Ishikawa (cell line): ENCODE data around the gene SLK.

ENCODE experiments used
- CEBPB ChIP-seq: IDR thresholded peaks from 2 replicates; pipeline ENCODE4 v1.6.1; 2012
- CREB1 ChIP-seq: IDR thresholded peaks from 2 replicates; pipeline ENCODE4 v1.6.1; 2012; ENCODE audit warnings: low read depth
- EGR1 ChIP-seq: IDR thresholded peaks from 2 replicates; pipeline ENCODE4 v1.6.1; 2012
- EP300 ChIP-seq: IDR thresholded peaks from 2 replicates; pipeline ENCODE4 v1.6.1; 2012; ENCODE audit warnings: borderline replicate concordance
- FOXM1 ChIP-seq: IDR thresholded peaks from 2 replicates; pipeline ENCODE4 v1.6.1; 2012; ENCODE audit warnings: low read depth, borderline replicate concordance
- MAX ChIP-seq: IDR thresholded peaks from 2 replicates; pipeline ENCODE4 v1.6.1; 2012
- NFIC ChIP-seq: IDR thresholded peaks from 2 replicates; pipeline ENCODE4 v1.6.1; 2012
- RAD21 ChIP-seq: IDR thresholded peaks from 2 replicates; pipeline ENCODE4 v1.6.1; 2012; ENCODE audit warnings: low read depth
- TAF1 ChIP-seq: IDR thresholded peaks from 2 replicates; pipeline ENCODE4 v1.6.1; 2012; ENCODE audit warnings: low read depth, mild to moderate bottlenecking
- TCF12 ChIP-seq: IDR thresholded peaks from 2 replicates; pipeline ENCODE4 v1.6.1; 2012; ENCODE audit warnings: low read depth
- TEAD4 ChIP-seq: IDR thresholded peaks from 2 replicates; pipeline ENCODE4 v1.6.1; 2012
- USF1 ChIP-seq: IDR thresholded peaks from 2 replicates; pipeline ENCODE4 v1.6.1; 2012
- YY1 ChIP-seq: IDR thresholded peaks from 2 replicates; pipeline ENCODE4 v1.6.1; 2012; ENCODE audit warnings: low read depth
- ZBTB7A ChIP-seq: IDR thresholded peaks from 2 replicates; pipeline ENCODE4 v1.6.1; 2012; ENCODE audit warnings: low read depth
- TF ChIP-seq, protein P1 (sequence below): IDR thresholded peaks from 2 replicates; pipeline ENCODE4 v1.6.1; 2012; ENCODE audit warnings: low read depth, mild to moderate bottlenecking

SLK gene

DNA sequence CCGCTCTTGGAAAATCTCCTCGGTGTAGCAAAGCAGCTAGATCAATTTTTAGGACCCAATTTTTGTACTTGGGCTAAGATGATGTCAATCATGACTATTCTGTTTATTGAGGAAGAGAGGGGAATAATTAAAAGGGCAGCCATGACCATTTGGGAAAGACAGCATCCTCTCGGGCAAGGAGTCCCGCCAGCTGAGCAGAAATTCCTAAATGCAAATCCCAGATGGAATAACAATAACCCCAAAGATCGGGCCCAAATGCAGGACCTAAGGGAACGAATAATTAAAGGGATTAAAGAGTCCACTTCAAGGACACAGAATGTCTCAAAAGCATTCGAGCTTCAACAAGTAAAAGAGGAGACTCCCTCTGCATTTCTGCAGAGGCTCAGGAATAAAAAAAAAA lies 100.0 kb downstream of the SLK start:
- TF ChIP-seq USF1, result no peak
- no peak for TF ChIP-seq TAF1
- TF ChIP-seq ZBTB7A, result no peak
- no peak for TF ChIP-seq TCF12
- TF ChIP-seq, protein P1, sequence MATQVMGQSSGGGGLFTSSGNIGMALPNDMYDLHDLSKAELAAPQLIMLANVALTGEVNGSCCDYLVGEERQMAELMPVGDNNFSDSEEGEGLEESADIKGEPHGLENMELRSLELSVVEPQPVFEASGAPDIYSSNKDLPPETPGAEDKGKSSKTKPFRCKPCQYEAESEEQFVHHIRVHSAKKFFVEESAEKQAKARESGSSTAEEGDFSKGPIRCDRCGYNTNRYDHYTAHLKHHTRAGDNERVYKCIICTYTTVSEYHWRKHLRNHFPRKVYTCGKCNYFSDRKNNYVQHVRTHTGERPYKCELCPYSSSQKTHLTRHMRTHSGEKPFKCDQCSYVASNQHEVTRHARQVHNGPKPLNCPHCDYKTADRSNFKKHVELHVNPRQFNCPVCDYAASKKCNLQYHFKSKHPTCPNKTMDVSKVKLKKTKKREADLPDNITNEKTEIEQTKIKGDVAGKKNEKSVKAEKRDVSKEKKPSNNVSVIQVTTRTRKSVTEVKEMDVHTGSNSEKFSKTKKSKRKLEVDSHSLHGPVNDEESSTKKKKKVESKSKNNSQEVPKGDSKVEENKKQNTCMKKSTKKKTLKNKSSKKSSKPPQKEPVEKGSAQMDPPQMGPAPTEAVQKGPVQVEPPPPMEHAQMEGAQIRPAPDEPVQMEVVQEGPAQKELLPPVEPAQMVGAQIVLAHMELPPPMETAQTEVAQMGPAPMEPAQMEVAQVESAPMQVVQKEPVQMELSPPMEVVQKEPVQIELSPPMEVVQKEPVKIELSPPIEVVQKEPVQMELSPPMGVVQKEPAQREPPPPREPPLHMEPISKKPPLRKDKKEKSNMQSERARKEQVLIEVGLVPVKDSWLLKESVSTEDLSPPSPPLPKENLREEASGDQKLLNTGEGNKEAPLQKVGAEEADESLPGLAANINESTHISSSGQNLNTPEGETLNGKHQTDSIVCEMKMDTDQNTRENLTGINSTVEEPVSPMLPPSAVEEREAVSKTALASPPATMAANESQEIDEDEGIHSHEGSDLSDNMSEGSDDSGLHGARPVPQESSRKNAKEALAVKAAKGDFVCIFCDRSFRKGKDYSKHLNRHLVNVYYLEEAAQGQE, result no peak

GRCh38 chr10:104067525-104067924 lies 100.6 kb downstream of the SLK start:
- TF ChIP-seq EGR1 (peak; percentile 9; the same call in 1 of the 2 replicates), ZBTB7A (no peak)

DNA sequence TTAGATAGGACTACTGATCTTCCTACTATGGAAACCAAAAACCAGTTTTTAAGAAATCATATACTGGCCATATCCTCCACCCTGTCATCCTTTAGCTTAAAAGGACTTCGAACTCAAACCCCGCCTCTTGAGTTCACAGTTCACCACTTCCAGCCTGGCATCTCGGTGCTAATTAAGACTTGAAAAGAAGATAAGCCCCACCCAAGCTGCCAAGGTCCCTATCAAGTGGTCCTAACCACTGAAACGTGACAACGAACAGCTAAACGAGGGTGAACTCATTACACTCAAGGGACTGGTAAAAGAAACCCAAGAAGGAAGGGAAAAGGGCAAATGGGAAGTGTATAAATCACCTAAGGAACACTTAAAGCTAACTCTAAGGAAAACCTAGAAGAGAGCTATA lies 102.7 kb downstream of the SLK start:
- TF ChIP-seq TCF12 (no peak), YY1 (no peak), ZBTB7A (no peak), CREB1 (no peak), NFIC (no peak), EGR1 (no peak), TAF1 (no peak), RAD21 (no peak), USF1 (no peak)
- TF ChIP-seq, protein P1, result no peak

- no peak for TF ChIP-seq EGR1
- TF ChIP-seq, protein P1, result no peak
- TF ChIP-seq CREB1, result no peak
- TF ChIP-seq EP300, result no peak
- TF ChIP-seq NFIC, result no peak
- TF ChIP-seq TAF1, result no peak
- TF ChIP-seq USF1, result no peak
- no peak for TF ChIP-seq MAX
These were observed 105.8 kb downstream of the SLK start for GRCh38 chr10:104072786-104073185.

DNA sequence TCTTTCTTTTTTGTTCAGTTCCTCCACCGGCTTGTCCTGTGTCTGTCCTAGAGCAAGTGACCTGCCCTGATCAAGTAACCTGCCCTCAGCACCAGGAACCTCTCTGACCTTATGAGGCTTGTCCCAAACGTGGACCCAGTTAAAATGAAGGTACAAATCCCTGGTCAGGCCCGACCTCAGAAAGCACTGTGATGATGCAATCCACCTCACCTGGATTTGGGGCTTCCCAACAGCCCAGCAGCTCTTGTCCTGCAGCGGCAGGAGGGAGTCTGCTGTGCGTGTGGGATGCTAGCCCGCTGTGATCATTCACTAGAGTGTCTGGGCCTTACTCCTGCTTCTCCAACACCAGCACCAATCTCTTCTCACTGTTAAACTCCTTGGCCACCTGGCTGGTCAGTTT lies 107.6 kb downstream of the SLK start:
- TF ChIP-seq ZBTB7A, result no peak
- TF ChIP-seq NFIC, result no peak
- no peak for TF ChIP-seq RAD21
- no peak for TF ChIP-seq CEBPB
- TF ChIP-seq, protein P1, result no peak
- no peak for TF ChIP-seq FOXM1
- no peak for TF ChIP-seq EP300
- no peak for TF ChIP-seq TEAD4
- TF ChIP-seq TAF1, result no peak
- no peak for TF ChIP-seq YY1
- TF ChIP-seq EGR1, result no peak
- TF ChIP-seq USF1, result no peak
- no peak for TF ChIP-seq MAX
- TF ChIP-seq CREB1, result no peak
- TF ChIP-seq TCF12, result no peak
